HL-60 (cell line): ENCODE data around the gene RNF225.

ENCODE experiments used
- SPI1 ChIP-seq: IDR thresholded peaks from 2 replicates; pipeline ENCODE4 v1.6.1; 2012; ENCODE audit warnings: low read depth, mild to moderate bottlenecking, borderline replicate concordance
- TF ChIP-seq, protein P1 (sequence below): IDR thresholded peaks from one replicate; pipeline ENCODE4 v1.5.1; 2011; ENCODE audit warnings: low read length, control low read depth, inconsistent platforms; ENCODE audit not compliant: insufficient read depth
- TF ChIP-seq, protein P2 (sequence below): IDR thresholded peaks from 2 replicates; pipeline ENCODE4 v1.6.1; 2012; ENCODE audit warnings: low read depth; ENCODE audit not compliant: insufficient replicate concordance

DNA sequence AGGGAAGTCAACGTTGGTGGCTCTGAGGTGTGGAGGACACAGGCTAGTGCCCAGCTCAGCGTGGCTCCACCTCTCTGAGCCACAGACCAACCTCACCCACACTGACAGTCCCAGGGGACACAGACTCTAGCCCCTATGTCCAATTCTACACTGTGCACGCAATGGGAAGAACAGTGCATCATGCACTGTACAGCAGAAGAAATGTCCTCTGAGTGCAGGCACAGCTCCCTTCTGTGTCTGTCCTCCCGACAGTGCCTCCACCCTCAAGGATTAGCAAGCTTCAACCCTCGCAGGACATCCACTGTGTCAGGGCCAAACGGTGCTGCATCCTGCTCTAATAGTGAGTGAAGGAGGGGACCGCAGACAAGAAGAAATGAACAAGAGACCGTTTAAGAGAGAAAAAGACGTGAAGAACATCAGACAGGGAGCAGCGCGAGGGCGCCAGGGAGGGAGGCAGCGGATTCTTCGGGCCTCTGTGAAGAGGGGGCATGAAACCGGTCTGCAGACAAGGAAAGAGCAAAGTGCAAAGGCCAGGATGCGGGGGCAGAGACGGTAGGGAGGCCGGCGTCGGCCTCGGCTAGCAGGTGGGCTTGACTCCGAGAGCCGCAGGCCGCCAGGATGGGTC is 15.3 kb upstream of the RNF225 start:
- TF ChIP-seq, protein P1, sequence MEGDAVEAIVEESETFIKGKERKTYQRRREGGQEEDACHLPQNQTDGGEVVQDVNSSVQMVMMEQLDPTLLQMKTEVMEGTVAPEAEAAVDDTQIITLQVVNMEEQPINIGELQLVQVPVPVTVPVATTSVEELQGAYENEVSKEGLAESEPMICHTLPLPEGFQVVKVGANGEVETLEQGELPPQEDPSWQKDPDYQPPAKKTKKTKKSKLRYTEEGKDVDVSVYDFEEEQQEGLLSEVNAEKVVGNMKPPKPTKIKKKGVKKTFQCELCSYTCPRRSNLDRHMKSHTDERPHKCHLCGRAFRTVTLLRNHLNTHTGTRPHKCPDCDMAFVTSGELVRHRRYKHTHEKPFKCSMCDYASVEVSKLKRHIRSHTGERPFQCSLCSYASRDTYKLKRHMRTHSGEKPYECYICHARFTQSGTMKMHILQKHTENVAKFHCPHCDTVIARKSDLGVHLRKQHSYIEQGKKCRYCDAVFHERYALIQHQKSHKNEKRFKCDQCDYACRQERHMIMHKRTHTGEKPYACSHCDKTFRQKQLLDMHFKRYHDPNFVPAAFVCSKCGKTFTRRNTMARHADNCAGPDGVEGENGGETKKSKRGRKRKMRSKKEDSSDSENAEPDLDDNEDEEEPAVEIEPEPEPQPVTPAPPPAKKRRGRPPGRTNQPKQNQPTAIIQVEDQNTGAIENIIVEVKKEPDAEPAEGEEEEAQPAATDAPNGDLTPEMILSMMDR = no peak
- TF ChIP-seq, protein P2, sequence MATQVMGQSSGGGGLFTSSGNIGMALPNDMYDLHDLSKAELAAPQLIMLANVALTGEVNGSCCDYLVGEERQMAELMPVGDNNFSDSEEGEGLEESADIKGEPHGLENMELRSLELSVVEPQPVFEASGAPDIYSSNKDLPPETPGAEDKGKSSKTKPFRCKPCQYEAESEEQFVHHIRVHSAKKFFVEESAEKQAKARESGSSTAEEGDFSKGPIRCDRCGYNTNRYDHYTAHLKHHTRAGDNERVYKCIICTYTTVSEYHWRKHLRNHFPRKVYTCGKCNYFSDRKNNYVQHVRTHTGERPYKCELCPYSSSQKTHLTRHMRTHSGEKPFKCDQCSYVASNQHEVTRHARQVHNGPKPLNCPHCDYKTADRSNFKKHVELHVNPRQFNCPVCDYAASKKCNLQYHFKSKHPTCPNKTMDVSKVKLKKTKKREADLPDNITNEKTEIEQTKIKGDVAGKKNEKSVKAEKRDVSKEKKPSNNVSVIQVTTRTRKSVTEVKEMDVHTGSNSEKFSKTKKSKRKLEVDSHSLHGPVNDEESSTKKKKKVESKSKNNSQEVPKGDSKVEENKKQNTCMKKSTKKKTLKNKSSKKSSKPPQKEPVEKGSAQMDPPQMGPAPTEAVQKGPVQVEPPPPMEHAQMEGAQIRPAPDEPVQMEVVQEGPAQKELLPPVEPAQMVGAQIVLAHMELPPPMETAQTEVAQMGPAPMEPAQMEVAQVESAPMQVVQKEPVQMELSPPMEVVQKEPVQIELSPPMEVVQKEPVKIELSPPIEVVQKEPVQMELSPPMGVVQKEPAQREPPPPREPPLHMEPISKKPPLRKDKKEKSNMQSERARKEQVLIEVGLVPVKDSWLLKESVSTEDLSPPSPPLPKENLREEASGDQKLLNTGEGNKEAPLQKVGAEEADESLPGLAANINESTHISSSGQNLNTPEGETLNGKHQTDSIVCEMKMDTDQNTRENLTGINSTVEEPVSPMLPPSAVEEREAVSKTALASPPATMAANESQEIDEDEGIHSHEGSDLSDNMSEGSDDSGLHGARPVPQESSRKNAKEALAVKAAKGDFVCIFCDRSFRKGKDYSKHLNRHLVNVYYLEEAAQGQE = no peak
- TF ChIP-seq SPI1 = no peak
